Measurements from ENCODE around the gene VRK2. TPM values are rescaled to one million over a fixed set of nuclear protein-coding genes. Genes with fewer than 3 reads are reported as not detected.

Gene VRK2
- total RNA-seq, 1 experiment from 2014 or later = 24.4 TPM

Other genes starting within 250 kb of the VRK2 start
- 23.9 and 27.2 TPM in 2 replicates for gene FANCL, start 194.5 kb downstream of the VRK2 start, total RNA-seq (2014; rRNA removed; shearing (Covaris generic))

Measured in HT1080 (cell line).